HG02610 (cell line): ENCODE measurements around the gene SLC37A2.

Source experiments
- ATAC-seq: cut with Tn5 transposase; IDR thresholded peaks from one replicate; pipeline ENCODE4 v1.9.1; 2021; ENCODE audit warnings: mild to moderate bottlenecking, moderate library complexity; ENCODE audit not compliant: unreplicated experiment

SLC37A2 gene

GRCh38 chr11:125070699-125071254 lies 7.7 kb downstream of the SLC37A2 start:
- peak; percentile 71 for ATAC-seq

DNA sequence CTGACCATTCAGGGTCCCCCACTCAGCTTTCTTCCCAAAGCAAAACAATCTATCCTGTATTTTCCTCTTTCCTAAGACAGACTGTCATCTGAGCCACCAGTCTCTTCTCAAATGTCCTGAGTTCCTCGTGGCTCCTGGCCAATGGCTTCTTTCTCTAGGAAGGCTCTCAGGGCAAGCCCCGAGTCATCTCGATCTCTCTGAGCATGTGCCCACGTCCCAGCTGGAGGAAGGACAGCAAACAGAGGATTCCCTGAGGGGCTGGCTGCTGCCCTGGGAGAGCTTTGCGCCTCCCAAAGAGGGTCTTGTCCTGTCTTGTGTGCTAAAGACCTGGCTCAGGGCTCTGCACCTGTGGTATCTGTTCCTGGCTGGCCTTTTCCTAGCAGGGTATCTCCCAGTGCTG lies 8.3 kb downstream of the SLC37A2 start:
- ATAC-seq, result no peak

DNA sequence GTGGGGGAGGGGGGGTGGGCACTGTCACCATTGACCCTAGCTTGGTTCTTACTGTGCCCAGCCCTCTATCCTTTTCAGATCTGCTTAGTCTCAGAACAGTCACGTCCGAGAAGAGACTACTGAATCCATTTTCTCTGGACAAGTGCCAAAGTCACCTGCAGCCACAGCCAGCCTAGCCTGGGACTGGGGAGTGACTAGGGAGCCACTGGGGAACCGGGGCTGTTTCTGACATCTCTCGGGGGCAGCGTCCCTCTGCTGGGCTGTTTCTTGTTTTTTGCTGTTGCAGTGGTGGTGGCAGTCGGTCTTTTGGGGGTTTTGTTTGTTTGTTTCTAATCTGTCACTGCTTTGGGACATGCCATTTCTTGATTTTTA lies 8.7 kb downstream of the SLC37A2 start:
- no peak for ATAC-seq

DNA sequence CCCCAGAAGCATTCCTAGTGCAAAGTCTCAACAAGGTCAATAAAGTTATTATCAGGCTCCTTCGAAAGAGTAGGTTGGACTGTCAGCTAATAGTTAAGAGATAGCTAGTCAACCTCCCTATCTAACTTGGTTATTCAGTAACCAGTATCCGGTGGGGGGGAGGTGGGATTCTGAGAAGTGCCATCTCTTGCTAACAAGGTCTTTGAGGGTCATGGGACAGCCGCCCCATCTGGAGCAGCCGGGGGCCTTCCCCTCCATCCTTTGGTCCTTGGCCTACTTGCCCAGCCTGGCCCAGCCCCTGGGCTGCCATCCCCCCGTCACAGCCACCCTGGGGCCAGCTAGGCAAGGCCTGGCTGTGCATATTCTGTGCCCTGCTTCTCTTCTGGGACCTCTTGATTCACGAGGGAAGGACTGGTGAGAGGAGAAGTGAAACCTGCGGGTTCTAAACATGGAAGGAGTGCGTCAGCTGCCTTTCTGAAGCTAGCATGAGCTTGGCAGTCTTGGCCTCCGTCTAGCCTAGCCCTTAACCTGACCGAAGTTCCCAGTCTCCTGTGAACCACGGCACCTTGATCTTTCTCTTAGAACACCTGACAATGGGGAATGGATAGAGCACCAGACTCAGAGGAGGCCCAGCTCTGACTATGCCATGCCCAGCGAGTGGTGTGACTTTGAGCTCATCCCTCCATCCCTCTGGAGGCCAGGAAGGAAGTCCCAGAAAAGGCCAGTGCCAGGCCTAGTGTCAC lies 9.3 kb downstream of the SLC37A2 start:
- peak; percentile 84 for ATAC-seq

GRCh38 chr11:125072961-125073590 lies 10.0 kb downstream of the SLC37A2 start:
- ATAC-seq, result no peak

- no peak for ATAC-seq
Measured at GRCh38 chr11:125073616-125074483, 10.7 kb downstream of the SLC37A2 start.

GRCh38 chr11:125074511-125075241 lies 11.6 kb downstream of the SLC37A2 start:
- ATAC-seq, result no peak

- ATAC-seq, result no peak
Measured at GRCh38 chr11:125075242-125075625, 12.1 kb downstream of the SLC37A2 start.

GRCh38 chr11:125075900-125076317 lies 12.8 kb downstream of the SLC37A2 start:
- no peak for ATAC-seq

DNA sequence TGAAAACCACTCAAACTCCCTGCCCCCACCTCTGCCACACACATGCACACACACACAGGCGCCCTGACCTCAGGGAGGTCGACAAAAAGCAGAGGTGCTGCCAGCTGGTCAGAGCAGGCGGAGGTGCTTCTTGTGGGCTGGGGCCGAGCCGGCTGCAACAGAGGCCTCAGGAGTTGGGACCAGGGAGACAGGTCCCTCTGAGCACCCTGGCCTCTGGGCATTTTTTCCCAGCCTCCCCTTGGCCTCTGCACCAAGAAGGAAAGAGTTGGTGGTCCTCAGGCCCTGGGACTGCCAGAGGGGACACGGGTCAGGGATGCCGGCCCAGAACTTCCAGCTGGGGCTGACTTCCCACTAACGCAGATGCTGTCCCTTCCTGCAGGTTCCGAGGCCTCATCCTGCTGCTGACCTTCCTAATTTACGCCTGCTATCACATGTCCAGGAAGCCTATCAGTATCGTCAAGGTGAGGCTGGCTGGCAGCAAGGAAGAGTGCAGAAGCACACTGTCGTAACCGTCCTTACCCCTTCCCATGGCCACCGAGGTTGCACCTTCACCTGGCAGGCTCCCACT lies 13.4 kb downstream of the SLC37A2 start:
- ATAC-seq, result no peak

GRCh38 chr11:125078016-125078415 lies 14.9 kb downstream of the SLC37A2 start:
- no peak for ATAC-seq

- ATAC-seq, result no peak
Measured at GRCh38 chr11:125078516-125079140, 15.5 kb downstream of the SLC37A2 start.

DNA sequence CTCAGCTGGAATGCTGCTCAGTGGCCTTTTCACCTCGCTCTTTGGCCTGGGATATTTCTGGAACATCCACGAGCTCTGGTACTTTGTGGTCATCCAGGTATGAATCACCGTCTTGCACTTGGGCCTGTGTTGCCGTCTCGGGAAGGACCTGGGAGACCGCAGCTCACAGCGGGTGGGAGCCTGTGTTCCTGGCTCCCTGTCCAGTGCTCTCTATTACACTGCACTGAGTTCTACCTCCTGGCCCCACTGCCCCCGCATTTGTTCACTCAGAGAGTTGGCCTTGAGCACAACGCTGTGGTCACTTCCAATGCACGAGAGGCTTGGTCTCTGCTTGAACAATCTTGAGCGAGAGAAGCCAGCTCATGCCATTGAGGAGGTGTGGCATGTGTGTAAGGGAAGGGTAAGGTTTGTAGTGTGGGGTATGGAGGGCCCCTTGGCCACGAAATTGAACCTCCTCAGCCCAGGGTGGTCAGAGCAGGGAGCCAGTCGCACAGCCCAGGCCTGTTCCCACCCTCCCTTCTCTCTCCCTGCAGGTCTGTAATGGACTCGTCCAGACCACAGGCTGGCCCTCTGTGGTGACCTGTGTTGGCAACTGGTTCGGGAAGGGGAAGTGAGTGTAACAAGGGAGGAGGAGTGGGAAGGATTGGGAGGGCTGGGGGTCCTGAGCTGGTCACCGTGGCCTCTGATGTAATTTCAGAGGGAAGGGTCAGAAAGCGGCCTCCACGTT lies 16.2 kb downstream of the SLC37A2 start:
- no peak for ATAC-seq

DNA sequence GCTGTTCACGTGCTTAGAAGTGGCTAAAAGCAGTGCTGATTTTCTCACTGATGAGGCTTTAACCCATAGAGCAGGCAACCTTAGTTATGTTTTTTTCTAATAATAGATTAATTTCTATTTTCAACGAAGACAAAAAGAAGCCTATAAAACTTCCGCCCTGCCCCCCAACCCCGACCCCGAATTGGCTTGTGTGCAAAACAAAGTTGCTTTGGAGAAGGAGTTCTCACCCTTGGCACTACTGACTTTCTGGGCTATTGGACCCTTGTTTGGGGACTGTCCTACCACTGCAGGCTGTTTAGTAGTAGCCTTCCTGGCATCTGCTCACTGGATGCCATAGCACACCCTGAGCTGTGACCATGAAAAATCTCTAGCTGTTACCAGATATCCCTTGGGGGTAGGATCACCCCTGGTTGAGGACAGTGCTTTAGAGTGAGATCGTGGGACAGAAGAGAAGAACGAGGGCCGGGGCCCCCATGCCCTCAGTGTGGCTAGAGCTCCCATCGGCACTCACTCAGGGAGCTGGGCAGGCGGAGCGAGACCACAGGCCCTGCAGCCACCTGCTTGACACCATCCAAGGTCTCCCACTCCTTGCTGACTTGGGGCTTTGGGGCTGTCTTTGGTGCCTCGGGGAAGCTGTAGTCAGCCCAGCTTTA lies 16.9 kb downstream of the SLC37A2 start:
- no peak for ATAC-seq

DNA sequence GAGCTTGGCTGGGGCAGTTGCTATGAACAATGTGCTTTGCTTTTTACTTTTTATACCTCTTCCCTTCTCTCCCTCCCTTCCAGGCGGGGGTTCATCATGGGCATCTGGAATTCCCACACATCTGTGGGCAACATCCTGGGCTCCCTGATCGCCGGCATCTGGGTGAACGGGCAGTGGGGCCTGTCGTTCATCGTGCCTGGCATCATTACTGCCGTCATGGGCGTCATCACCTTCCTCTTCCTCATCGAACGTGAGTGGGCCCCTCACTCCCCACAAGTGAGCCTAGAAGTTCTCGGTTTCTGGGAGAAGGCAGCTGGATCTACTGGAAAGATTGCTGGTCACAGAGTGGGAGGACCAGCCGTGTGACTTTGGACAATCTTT lies 17.4 kb downstream of the SLC37A2 start:
- ATAC-seq, result no peak

- ATAC-seq, result no peak
Measured at GRCh38 chr11:125081098-125081798, 18.1 kb downstream of the SLC37A2 start.

DNA sequence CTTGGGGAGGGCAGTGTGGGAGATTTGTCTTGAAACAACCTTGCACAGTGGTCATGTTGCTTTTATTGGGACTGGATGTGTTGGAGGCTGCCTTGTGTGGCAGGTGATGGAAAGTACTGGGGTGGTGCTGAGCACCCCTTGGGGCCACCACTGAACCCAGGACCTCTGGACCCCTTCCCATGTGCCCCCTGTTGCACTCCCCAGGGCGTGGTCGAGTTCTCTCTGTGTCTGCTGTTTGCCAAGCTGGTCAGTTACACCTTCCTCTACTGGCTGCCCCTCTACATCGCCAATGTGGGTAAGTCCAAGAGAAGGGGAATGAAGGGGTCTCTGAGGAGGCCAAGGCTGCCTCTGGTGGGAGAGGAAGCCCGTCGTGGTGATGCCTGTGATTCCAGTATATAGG lies 18.9 kb downstream of the SLC37A2 start:
- no peak for ATAC-seq

DNA sequence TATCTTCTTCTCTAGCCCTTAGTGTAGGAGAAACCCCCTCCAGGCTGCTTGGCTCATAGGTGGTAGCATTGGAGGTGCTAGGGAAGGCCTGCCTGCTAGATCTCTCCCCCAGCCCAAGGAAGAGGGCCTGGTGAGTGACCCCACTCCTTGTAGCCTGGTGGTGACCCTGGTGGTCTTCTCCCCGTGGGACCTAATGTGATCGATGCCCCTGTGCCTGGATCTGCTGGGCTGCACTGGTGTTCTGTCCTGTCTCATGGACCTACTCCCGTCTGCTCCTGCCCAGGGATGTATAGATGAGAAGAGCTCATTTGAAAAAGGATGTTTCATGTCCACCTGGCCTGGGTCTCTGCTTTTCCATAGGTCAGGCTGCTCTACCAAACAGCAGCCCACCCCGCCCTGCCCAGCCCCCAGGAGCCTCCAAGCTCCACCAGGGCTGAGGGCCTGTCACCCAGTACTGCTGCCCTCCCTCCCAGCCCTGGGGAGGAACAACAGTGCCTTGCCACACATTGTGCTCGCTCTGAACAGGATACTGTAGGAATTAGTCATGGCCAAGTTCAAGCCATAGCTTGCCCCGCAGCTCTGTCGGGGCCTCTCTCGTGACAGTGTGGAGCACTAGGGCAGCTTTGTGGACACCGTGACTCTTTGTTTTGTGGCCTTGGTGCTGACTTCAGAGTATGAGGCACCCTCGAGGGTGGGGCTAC lies 19.7 kb downstream of the SLC37A2 start:
- no peak for ATAC-seq
